ENCODE results near the gene PRICKLE1.

- TF ChIP-seq CTCF (IDR thresholded peaks at IDR 0.05) (no peak), EZH2 (IDR thresholded peaks at IDR 0.05; ENCODE audit: borderline replicate concordance, insufficient read depth, low read depth, low read length, poor library complexity, severe bottlenecking) (no peak)
Observed at GRCh38 chr12:42587601-42588523, 1.7 kb downstream of the PRICKLE1 start.
